Activated T-cell treated with anti-CD3 and anti-CD28 coated beads, Interleukin-2, amount 50 U/mL, for 48 hours (primary cell): ENCODE data around the gene B3GALT2.
"Not testable (repeated sequence)": the region's sequence is repeated elsewhere in the genome, so short reads cannot be mapped to it uniquely, and the experiment has no call there.

Source experiments
- DNase-seq, 2 experiments: peaks; one replicate each; pipeline ENCODE4 v3.0.0-alpha.2; 2020

B3GALT2 gene, protein sequence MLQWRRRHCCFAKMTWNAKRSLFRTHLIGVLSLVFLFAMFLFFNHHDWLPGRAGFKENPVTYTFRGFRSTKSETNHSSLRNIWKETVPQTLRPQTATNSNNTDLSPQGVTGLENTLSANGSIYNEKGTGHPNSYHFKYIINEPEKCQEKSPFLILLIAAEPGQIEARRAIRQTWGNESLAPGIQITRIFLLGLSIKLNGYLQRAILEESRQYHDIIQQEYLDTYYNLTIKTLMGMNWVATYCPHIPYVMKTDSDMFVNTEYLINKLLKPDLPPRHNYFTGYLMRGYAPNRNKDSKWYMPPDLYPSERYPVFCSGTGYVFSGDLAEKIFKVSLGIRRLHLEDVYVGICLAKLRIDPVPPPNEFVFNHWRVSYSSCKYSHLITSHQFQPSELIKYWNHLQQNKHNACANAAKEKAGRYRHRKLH

DNA sequence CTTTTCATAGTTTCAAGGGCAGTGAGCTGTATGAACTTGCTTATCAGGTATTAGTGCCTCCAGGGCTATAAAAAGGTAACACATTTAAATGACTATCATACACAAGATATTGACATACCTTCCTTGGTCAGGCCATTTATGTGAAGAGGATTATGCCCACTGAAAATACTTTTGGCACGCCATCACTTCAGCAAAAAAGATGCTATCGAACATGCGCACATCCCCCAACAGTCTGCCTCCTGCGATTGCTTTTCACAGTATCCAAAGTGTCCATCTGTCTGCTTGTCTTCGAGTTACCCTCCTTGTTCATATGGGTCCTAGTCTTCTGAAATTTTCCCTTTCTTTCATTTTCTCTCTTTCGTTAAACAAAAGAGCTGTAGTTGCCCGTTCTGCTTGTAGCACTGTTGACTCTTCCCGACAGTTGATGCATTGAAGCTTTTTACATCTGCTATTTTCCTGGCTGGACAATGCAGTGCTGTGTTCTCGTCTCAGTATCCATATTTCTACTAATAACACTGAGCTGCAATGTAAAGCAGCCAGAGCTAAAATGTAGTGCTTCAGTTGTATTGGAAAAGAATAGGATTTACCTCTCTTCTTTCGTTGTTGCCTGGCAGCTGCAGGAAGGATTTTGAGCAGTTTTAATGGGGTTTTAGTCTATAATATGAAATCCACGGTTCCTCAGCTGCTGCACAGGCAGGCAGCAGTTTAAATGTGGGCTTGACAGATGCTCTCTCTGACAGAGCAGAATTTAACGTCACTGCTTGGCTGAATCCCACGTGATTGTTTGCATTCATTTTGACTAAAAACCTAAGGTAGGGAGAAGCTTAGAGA is at the start of gene B3GALT2:
TSS of gene B3GALT2 (minus strand) at position 713 of the 831 bp plus-strand sequence. CDS start 5,051 bp downstream, outside the sequence.
- DNase-seq, result no peak

DNA sequence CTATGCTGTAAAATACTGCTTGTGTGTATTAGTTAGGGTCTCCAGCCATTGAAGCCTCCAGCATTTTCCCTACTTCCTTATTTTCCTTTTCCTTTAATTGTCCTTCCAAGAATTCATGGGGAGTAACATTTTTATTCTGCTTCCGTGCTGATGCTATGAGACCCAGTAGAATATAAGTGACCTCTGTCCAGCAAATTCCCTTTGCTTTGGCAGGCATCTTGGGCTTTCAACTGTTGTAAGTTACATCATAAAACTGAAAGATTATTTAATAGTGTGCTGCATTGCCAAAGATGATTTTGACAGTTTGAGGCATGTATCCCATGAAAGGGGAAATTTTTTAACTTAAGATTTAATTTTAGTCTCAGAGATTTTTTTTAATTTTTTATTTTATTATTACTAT is 48.1 kb upstream of the B3GALT2 start:
- no peak for DNase-seq

DNA sequence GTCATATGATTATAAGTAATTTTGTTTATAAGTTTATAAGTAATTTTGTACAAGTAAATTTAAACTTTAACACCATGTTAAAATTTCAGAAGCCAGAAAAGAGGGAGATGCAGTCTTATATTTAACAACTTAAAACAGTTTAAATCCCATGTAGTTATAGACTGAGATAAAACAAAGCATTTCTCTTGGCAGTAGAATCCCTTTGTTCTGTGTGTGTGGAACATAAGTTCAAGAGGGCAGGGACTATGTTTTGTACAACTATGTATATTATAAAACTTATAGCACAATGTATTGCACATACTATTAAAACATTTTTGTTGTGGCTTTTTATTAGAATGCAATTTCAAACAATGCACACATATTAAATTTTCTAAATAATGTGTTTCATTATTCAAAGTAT is 44.7 kb upstream of the B3GALT2 start:
- not testable (repeated sequence) for DNase-seq

DNA sequence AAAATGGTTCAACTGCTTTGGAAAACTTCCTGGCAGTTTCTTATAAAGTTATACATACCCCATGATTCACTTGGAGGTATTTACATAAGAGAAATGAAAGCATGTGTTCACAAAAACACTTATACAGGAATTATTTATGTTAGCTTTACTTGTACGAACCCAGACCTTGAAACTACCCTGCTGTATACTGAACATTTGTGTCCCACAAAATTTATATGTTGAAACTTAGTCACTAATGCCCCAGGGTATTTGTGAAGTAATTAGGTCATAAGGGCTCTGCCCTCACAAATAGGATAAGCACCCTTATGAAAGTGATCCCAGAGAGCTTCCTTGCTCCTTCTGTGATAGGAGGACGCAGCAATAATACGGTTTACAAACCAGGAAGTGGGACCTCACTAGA is 42.7 kb upstream of the B3GALT2 start:
- no peak for DNase-seq

DNA sequence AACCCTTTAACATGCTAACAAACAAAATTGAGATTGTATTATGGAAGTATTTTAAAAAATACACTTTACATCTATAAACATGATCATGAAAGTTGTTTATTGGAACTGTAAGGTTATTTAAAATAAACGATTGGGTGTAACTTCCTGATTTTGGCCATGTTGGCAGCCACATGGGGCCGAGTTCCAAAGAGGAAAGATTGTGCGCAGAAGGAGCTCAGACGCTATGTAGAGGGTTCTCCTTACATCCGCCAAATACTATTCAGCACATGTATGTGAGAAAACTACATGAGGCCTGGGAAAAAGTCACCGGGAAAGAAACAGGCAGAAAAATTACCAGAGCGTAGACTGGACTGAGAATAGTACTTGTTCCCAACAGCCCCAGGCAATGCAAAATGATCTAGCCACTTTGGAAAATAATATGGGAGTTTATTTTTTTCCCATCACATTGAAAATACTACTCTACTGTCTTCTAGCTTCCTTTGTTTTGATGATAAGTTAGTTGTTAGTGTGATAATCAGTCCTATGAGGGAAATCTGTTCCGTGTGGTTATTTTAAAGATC is 35.7 kb upstream of the B3GALT2 start:
- no peak for DNase-seq

DNA sequence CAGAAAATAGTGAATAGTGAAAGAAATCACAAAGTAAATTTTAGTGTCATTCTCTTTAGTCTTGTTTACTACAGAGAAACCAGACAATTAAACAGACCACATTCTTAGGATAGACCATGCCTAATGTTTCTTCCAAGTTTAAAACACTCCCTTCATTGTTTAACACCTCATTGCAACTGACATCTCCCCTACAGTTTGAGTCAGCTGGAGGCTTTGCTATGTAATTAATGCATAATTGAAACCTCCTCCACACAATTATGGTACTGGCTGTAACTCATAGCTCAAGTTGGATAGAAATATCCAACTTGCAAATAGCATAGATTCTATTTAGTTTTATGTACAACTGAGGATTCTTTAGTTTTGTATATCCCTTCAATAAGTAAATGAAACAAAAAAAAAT is 35.2 kb upstream of the B3GALT2 start:
- DNase-seq, result no peak

DNA sequence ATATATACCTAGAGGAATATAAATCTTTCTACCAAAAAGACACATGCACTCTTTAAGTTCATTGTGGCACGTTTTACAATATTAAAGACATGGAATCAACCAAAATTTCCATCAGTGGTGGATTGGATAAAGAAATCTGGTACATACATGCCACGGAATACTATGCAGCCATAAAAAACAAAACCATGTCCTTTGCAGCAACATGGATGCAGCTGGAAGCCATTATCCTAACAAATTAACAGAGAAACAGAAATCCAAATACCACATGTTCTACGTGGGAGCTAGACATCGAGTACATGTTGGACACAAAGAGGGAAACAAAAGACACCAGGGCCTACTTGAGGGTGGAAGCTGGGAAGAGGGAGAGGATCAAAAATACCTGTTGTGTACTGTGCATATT is 33.0 kb upstream of the B3GALT2 start:
- DNase-seq, result no peak

DNA sequence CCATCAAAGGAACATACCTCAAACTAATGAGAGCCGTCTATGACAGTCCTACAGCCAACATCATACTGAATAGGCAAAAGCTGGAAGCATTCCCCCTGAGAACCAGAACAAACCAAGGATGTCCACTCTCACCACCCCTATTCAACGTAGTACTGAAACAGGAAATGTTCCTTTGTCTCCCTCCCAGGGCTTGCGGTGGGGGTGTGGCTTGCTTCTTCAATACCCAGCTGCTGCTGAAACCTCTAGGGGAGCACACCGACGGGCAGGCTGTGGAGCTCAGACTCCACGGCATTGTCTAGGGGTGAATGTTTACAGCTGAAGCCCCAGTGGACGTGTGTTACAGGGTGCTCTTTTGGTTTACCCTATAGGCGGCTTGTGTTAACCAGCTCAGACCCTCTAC is 30.5 kb upstream of the B3GALT2 start:
- no peak for DNase-seq

DNA sequence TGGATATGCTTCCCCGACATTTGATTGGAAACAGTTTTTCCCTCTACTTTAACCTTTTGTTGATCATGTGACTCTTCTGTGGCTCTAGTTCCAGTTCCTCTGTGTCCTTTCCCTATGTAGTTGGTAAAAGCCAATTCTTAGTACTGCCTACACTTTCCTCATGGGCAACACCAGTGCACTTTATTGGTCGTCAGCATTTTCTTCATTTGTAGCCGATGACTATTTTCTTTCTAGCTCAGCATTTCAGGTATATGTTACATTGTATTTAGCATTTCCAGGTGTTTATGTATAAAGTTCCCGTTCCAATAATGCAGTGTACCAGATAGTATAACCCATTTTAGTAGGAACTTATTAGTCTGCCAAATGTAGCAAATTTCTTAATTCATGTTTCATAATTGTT is 27.6 kb upstream of the B3GALT2 start:
- no peak for DNase-seq

DNA sequence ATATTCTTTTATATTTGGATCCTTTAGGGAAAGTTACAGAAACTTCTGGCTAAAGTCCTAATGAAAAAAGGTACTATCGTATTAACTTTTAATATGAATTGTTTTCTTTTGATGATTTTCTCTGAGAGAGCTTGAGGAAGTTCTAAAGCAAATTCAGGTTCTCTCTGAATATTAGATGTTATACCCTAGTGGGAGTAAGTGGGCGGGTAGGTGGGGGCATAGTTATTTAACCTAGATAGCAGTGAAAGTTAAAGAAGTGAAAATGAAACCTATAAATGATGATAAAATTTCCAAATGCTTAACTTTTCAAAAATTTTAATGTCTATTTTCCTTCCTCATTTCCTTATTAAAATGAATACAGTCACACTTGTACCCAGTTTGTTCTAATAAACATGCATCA is 26.2 kb upstream of the B3GALT2 start:
- no peak for DNase-seq

DNA sequence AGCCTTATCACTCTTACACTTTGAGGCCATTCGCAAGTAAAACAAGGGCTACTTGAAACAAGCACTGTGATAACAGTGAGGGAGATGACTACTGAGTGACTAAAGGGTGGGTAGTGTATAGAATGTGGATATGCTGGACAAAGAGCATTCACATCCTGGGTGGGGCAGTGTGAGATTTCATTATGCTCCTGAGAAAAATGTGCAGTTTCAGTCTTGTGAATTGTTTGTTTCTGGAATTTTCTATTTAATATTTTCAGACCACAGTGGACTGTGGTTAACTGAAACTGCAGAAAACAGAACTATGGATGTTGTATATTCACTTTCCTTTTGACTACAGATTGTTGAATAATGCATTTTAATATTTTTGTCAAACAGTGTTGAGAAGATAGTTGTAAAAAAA is 25.1 kb upstream of the B3GALT2 start:
- no peak for DNase-seq

DNA sequence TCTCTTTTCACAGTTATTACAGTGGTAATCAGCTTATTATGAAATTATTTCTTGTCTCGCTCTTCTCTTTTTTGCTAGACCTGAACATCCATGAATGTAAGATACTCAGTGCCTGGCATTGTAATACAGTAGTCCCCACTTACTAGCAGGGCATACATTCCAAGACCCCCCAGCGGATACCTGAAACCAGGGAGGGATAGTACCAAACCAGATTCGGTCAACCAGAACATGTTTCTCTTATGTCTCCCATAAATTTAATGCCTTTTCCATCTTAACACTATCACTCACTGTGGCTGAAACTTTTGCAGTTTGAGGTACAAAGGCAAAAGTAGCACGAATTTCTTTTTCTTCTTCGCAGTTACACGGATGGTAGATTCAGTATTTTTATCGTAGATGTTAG is 24.6 kb upstream of the B3GALT2 start:
- no peak for DNase-seq

DNA sequence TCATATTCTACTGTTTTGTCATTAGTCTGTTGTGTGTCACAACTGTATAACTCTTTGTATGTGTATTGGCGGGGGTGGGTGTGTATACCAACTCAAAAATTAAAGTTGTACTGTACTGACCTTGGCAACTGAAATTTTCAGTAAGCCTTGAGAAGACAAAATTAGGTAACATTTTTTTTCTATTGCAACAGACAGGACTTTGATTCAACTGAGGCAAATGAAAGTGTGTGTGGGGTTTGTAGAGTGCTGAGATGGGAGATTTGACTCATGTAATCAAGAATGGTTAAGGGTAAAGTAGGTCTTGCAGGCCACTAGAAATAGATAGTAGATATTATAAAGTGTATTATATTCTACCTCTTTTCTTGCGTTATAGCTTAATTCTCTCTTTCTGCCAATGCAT is 14.6 kb upstream of the B3GALT2 start:
- no peak for DNase-seq

DNA sequence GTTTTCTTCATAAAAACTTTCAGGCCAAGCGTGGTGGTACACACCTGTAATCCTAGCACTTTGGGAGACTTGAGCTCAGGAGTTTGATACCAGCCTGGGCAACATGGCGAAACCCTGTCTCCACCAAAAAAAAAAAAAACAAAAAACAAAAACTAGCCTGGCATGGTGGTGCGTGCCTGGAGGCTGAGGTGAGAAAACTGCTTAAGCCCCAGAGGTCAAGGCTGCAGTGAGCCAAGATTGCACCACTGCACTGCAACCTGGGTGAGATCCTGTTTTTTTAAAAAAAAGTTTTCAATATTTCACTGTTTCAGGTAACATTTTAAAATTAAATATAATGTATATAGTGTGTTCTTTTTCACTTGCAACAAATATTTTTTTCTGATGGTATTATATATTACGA is 13.5 kb upstream of the B3GALT2 start:
- no peak for DNase-seq

DNA sequence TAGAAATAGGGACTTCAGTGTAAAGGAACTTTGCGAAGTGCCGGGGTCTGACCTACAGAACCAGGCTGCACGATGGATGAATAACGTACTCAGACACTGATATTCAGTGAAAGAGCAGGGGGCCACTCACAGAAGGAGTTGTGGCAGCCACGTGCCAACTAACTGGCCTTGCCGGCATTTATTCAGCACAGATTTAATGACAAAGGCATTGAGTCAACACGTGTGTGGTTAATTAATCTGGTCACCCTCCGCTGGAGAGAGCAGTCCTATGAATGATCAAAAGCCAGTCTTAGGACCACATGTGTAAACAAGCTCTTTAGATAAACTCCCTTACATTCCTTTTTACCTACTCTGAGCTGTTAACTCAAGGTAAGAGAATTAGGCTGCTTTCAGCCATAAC is 6.2 kb upstream of the B3GALT2 start:
- DNase-seq, result no peak

DNA sequence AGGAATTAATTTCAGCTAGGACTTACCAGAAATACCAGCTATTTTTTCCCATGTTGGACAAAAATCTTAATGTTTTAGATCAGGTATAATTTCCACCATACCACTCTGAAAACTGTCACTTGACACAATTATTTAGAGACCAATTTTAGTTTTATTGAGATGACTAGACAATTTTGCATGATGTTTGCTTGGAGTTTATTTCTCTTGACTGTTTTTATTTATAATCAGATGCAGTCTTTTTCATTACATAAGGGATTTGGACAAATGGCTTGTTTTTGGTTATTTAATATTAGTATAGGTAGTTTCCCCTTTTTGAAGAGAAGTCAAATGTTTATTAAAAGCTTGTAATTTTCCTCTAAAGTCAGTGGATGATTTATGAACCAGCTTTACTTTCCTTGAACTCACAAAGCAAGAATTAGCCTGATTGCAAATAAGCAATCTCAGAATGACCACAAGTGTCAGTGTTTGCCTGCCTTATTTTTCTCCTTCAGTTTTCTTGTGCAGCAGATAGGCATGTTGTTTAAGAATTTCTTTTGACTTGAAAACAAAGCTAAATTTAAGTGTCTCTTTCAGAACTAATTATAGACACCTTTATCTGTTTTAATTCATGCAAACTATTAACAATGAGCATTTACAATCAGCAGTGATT is 3.8 kb upstream of the B3GALT2 start:
- no peak for DNase-seq

DNA sequence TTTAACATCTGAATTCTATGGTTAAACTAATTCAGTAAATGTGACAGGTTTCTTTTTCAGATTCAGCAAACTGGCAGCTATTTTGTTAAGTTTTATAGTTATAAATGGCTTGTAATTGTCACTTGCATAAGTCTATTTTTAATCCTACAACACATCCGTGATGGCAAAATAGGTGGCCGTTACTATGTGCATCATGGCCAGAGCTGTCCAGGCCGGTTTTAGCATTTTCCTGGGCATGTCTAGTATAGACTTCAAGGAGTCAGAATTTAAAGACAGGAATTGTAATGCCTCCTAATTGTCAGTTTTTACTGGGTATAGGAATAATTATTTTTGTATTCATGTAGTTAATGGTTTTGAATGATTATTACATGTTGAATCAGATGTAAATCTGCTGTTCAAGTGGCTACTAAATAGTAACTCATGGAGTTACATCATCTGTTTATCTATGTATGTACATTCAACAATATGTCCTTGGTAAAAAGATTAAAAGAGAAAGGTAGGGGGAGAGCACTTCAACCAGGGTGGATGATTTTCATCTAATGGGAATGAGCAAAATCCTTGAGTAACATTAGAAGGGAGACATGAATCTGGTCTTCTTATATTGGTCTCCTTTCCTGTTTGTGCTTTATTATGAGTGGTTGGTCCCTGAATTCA is 3.2 kb upstream of the B3GALT2 start:
- no peak for DNase-seq

DNA sequence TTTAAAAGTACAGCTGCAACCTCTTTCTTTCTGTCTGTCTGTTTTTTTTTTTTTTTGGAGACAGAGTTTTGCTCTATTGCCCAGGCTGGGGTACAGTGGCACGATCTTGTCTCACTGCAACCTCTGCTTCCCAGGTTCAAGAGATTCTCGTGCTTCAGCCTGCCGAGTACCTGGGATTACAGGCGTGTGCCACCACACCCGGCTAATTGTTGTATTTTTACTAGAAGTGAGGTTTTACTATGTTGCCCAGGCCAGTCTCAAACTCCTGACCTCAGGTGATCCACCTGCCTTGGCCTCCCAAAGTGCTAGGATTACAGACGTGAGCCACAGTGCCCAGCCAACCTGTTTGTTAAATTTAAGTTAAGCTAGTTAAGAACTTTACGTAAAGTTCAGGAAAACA is 2.5 kb upstream of the B3GALT2 start:
- DNase-seq, result not testable (repeated sequence)

DNA sequence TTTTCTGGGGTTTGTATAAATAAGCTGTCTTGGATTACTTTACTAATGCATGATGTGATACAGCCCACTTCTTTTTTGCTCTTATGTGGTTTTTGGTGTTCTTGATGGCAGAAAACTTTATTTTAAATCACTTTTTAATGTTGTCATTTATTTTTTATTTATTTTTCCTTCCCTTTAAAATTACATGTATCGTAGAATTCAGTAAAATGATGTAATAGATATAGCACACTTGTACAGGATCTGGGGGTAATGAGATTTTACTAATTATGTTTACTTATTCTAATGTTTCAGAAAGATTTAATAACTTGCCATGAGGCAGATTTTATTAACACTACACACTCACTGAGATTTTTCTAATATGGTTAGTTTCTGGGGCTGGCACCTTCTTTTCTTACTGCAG is 701 bp upstream of the B3GALT2 start:
- no peak for DNase-seq

DNA sequence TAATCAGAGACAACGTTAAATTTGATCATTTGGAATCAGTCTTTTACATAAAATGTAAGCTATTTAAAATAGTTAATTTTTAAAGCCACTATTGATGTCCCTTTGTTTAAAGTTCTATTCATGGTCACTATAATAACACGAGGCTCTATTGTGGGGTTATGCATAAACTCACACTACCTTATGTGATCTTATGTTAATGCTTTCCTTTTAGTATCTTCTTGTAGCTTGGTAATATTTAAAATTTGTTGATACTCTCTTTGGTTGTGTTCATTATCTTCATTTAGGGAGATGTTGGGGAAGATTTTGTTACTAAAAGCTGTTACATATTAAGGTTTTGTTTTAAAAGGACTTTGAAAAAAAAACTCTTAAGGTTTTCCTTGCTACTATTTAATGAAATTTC is 1.2 kb downstream of the B3GALT2 start:
- no peak for DNase-seq

DNA sequence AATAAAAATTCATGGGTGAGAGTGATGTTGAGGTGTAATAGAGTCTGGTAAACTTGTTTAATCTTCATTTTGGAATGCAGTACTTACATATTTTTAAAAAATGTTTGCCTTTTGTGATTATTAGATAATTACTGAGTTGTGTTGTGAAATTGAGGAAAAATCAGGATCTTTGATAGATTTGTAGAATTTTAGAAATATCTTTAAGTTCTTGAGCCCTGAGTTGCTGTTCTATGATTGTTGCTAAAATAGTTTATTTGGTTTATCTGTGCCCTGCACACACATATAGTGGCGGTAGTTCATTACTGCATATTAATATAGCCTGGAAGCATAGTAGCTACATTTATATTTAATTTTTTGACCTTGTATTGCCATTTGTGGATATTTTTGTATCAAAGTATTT is 1.6 kb downstream of the B3GALT2 start:
- no peak for DNase-seq

DNA sequence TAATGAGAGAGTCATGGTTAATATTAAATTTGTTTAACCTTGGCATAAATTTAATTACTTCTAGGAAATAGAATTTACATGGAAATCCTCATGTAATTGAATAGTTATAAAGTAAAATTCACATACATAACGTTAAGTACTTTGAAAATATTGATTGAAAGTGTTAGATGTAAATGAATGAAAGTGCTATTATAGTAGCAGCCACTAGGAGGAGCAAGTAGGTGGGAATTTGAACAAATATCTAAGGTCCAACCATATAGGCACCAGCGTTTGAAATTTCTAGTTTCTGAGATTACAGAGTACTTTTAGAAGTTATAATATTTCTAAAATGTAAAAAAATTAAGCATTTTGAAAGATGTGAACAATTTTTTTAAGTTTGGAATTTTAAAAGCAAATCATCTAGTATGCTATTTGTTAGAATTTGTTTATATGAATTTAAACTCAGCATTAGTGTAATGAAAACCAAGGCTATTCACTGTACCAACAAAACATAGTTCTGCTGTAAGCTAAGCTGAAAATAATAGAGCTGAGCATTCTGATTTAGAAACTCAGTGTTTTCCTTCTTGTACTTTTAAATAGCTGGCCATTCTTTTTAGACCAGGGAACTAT is 3.3 kb downstream of the B3GALT2 start:
- DNase-seq, result no peak
